Thoracic aorta (tissue), 2 donors: ENCODE measurements around the gene RAB1A. TPM values are rescaled to one million over a fixed set of nuclear protein-coding genes. Genes with fewer than 3 reads are reported as not detected.

Source experiments
- ATAC-seq: fragments of 150-250 bp; one replicate; pipeline ENCODE4 v1.8.0; 2017; ENCODE audit warnings: low read depth; ENCODE audit not compliant: insufficient number of reproducible peaks, low FRiP score
- DNase-seq: peaks from one replicate; pipeline ENCODE4 v3.0.0-alpha.2; 2020; ENCODE audit warnings: low spot score
- H3K27ac ChIP-seq, 2 donors: fragments of 200-600 bp; sonication (generic); 1 replicate in 1 of 2; 2 replicates in 1 of 2; pipeline ENCODE4 v1.5.1; 2016; ENCODE audit warnings: mild to moderate bottlenecking in 2 of 2, moderate library complexity in 2 of 2
- H3K27me3 ChIP-seq: fragments of 200-600 bp; sonication (generic); replicated peaks from 2 replicates; pipeline ENCODE4 v1.6.0; 2016; ENCODE audit warnings: mild to moderate bottlenecking; ENCODE audit not compliant: insufficient read depth
- H3K36me3 ChIP-seq: fragments of 200-600 bp; sonication (generic); one replicate; pipeline ENCODE4 v1.5.1; 2016
- H3K4me1 ChIP-seq, 2 donors: fragments of 200-600 bp; sonication (generic); 1 replicate in 1 of 2; 2 replicates in 1 of 2; pipeline versions ENCODE4 v1.5.1 to v1.6.0; 2016; ENCODE audit warnings: low read depth in 2 of 2, mild to moderate bottlenecking in 1 of 2; ENCODE audit not compliant: control insufficient read depth in 1 of 2
- H3K4me3 ChIP-seq: fragments of 200-600 bp; sonication (generic); 2 replicates; pipeline ENCODE4 v1.5.1; 2016; ENCODE audit warnings: mild to moderate bottlenecking
- H3K9me3 ChIP-seq: fragments of 200-600 bp; sonication (generic); 2 replicates; pipeline ENCODE4 v1.5.1; 2016
- total RNA-seq, 2 donors: library from RNA; depleted of rRNA; stranded (reverse); fragments of >200 nt; gene quantifications; one replicate each; pipeline versions ENCODE4 v1.1.0 to v1.2.3, GENCODE V29; 2016
- TF ChIP-seq, protein P1 (sequence below): fragments of 200-600 bp; sonication (generic); IDR thresholded peaks from one replicate; pipeline ENCODE4 v1.5.1; 2019; ENCODE audit warnings: antibody characterized with exemption

Gene RAB1A
- total RNA-seq, 2 donors from 2014 or later = 80.7 to 88.5 TPM

DNA sequence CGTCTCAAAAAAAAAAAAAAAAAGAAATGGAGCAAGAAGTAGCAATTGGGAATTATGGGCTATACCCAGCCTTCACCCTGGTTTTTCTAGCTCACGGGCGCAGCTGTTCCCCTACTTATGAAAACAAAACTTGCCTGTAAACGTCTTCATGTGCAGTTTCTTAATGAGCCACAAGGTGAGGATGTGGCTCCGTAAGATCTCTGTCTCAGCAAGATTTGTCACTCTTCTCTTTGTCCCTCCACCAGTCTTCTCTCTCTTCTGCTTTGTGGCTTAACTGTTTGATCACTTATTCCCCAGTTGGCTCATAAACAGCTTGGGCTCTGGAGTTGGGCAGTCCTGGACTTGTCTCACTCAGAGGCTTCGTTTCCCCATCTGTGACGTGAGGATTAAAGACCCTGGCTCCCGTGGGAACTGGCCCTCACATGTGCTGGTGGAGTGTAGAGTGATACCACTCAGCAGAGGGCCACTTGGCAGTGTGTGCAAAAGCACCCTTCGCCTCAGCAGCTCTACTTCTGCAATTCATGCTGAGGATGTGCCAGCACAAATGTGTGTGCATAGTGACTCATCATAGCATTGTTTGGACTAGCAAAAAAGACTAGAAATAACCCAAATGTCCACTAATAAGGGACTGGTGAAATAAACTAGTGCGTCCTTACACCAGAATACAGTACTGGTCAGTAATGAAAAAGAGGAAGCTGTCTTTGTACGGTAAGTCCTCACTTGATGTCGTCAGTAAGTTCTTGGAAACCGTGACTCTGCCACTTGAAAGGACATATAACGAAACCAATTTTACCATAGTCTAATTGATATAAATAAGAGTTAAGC, 65.0 kb downstream of the RAB1A start:
- TF ChIP-seq, protein P1, sequence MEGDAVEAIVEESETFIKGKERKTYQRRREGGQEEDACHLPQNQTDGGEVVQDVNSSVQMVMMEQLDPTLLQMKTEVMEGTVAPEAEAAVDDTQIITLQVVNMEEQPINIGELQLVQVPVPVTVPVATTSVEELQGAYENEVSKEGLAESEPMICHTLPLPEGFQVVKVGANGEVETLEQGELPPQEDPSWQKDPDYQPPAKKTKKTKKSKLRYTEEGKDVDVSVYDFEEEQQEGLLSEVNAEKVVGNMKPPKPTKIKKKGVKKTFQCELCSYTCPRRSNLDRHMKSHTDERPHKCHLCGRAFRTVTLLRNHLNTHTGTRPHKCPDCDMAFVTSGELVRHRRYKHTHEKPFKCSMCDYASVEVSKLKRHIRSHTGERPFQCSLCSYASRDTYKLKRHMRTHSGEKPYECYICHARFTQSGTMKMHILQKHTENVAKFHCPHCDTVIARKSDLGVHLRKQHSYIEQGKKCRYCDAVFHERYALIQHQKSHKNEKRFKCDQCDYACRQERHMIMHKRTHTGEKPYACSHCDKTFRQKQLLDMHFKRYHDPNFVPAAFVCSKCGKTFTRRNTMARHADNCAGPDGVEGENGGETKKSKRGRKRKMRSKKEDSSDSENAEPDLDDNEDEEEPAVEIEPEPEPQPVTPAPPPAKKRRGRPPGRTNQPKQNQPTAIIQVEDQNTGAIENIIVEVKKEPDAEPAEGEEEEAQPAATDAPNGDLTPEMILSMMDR = peak; percentile 68
- Histone ChIP-seq H3K27ac (peak overlapping the region; percentile 62 to 75), H3K4me1 (peaks cover 40 to 68% of the 10 kb centered on the region in 2 donors), H3K9me3 (no peaks in the 10 kb centered on the region), H3K36me3 (no peaks in the 10 kb centered on the region), H3K4me3 (peak overlapping the region; percentile 61), H3K27me3 (no peaks in the 10 kb centered on the region)
- ATAC-seq (peak; percentile 71), DNase-seq (peak; percentile 64)

DNA sequence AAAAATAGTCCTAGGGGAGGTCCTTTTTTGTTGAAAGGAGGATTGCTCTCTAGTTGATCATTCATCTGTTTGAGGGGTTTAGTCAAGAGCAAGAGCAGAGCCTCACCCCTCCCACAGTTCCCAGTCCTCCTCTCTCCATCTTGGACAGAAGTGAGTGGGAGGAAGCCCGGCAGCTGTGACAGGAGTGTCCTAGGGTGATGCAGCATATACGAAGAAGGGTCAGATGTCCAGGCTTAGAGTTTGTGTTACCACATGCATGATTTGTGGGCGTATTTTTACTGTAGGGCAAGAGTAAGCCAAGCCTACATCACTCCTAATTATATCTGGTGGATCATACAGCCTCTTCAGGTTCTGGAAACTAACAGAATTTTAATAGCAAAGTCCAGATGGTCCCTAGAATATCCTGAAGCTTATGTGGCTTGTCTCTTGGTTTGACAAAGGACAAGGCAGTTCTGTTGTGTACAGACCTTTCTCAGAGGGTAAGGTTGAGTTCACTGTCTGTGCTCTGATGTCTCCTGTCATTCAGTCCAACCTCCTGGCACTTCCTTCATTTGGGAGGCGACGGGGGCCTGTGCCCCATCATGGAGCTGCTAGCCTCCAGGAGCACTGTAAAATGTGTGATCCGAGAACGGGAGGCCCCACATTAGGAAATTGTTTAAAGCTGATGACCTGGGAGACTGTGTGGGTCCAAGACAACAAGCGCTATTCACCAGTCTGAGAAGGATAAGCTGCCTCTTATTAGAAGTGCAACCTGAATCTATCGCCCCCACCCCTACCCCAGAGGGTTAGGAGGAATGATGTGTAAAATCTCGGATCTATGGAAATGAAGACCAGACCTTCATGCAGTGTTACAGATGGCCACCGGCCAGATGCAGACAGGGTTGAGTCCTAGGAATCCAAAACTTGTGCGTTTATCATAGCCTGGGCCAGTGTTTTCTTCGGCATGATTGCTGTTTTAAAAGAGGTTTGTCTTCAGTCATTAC, 66.8 kb downstream of the RAB1A start:
- no peak for ATAC-seq
- H3K36me3 ChIP-seq = no peaks in the 10 kb centered on the region
- H3K4me3 ChIP-seq = no peak overlapping the region
- TF ChIP-seq, protein P1 = no peak
- H3K9me3 ChIP-seq = no peaks in the 10 kb centered on the region
- peaks cover 25 to 62% of the 10 kb centered on the region in 2 donors for H3K4me1 ChIP-seq
- no peak overlapping the region for H3K27ac ChIP-seq
- no peaks in the 10 kb centered on the region for H3K27me3 ChIP-seq
- DNase-seq = no peak

DNA sequence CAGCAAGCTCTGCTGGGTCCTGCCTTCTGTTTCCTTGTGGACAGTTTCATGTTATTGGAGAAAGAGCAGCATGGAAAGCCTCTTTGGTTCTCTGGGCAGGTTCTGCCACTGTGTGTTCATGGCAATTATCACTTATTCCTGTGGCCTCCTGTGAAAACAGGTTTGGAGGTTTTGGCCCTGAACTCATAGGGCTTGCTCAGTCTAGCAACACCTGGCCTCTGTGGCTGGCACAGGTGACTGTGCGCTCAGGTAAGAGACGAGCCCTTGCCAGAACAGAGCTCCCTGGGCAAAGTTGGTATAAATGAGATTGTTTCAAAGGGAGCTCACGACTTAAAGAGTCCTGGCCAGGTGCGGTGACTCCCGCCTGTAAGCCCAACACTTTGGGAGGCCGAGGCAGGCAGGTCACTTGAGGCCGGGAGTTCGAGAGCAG, 68.0 kb downstream of the RAB1A start:
- no peaks in the 10 kb centered on the region for H3K27me3 ChIP-seq
- H3K36me3 ChIP-seq = no peaks in the 10 kb centered on the region
- no peak overlapping the region for H3K27ac ChIP-seq
- no peak for ATAC-seq
- H3K9me3 ChIP-seq = no peaks in the 10 kb centered on the region
- peaks cover 26 to 69% of the 10 kb centered on the region in 2 donors for H3K4me1 ChIP-seq
- TF ChIP-seq, protein P1 = no peak
- no peak for DNase-seq
- H3K4me3 ChIP-seq = no peak overlapping the region

DNA sequence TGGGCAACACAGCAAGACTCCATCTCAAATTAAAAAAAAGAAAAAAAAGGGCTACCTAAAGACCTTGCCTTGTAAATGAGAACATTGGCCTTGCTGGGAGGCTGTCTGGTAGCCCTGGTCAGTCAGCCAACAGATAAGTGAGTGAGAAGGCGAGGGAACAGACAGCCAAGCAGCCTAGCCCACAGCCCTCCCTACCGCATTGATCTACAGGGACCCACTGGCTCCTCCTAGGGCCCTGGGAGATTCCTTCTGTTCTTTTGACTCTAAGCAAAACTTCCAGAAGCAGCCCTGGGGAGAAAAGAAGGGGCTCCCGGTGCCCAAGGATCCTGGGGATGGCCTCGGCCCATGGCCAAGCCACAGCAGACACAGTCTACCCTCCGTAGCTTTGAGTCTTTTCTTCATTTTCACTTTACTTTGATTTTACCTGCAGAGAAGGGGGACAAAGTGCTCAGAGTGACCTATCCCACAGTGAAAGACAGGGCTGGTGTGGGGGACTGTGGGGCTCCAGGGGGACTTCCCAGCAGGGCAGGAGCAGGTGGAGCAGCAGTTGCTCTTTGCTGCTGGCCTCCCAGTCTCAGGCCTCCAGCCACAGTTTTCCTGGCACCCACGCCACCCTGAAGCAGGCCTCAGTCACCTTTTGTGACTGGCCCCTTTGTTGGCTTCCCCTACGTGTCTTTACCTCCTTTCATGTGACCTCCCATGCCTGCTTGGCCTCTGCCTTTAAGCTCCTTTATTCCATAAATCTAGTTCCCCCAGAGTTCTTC, 68.6 kb downstream of the RAB1A start:
- Histone ChIP-seq H3K4me3 (no peak overlapping the region), H3K27ac (no peak overlapping the region), H3K4me1 (peaks cover 26 to 69% of the 10 kb centered on the region in 2 donors), H3K9me3 (no peaks in the 10 kb centered on the region), H3K27me3 (no peaks in the 10 kb centered on the region), H3K36me3 (no peaks in the 10 kb centered on the region)
- DNase-seq (no peak), ATAC-seq (no peak)
- TF ChIP-seq, protein P1 = no peak
